NCI-H748 (cell line): ENCODE data around the gene TMEM248.
"Not testable (repeated sequence)": the region's sequence is repeated elsewhere in the genome, so short reads cannot be mapped to it uniquely, and the experiment has no call there.

ENCODE experiments used
- DNase-seq: peaks from one replicate; lab custom pipeline; 2025; ENCODE audit not compliant: unreplicated experiment; lab: John Stamatoyannopoulos, UW

Gene TMEM248

DNA sequence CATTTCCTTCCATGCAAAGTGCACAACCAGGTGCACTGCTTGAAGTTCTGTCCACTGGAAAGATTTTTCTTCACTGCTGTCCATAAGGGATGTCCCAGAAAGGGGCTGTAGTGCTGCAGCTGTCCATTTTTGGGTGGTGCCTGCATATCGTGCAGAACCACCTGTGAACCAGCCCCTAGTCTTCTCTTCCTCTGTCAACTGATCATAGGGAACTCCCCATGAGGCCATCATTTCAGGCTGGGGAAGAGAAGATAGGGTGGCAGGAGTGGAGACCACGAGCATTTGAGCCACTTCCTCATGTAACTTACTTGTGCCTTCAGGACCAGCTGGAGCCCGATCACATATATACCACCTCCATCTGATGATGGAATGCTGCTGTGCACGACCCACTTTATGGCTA is 12.4 kb upstream of the TMEM248 start:
- DNase-seq = not testable (repeated sequence)

DNA sequence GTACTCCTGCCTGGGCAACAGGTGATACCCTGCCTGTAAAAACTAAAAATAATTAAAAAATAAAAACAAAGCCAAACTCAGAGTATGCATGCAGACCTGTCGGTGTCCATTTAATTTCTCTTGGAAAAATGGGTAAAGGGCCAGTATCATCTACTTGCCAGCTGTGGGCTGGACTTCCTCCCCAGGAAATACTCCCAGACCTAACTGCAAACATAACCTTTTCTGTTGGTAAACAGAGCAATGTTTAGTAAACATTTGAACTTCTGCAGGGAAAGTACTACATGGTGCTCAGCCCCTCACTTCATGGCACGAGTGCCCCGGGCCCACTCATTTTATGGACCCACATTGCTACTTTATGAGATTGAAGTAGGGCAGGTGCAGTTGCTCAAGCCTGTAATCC is 10.2 kb upstream of the TMEM248 start:
- DNase-seq = no peak

DNA sequence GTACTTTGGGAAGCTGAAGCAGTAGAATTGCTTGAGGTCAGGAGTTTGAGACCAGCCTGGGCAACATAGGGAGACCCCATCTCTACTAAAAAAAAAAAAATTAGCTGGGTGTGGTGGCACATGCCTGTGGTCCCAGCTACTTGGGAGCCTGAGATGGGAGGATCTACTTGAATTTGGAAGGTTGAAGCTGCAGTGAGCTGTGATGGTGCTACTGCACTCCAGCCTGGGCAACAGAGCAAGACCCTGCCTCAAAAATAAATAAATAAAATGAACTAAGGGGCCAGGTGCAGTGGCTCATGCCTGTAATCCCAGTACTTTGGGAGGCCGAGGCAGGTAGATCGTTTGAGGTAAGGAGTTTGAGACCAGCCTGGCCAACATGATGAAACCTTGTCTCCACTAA is 9.8 kb upstream of the TMEM248 start:
- DNase-seq = not testable (repeated sequence)

DNA sequence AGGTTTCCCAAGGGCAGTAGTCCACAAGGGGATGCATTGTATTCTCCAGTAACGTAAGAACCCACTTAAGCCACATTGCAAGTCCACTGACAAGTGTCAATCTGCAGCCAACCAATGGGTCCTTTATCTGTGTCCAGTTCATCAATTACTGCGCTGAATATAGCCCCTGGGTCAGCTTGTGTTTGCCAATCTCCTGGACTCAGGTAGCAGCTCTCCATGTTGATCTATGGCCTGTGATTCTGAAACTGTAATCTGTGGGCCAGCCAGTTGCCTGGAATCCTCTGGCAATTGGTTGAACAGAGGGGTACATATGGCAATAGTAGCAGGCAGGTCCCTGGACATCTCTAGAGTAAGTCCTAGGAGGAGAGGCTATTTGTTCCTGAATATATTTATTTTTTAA is 8.8 kb upstream of the TMEM248 start:
- no peak for DNase-seq

DNA sequence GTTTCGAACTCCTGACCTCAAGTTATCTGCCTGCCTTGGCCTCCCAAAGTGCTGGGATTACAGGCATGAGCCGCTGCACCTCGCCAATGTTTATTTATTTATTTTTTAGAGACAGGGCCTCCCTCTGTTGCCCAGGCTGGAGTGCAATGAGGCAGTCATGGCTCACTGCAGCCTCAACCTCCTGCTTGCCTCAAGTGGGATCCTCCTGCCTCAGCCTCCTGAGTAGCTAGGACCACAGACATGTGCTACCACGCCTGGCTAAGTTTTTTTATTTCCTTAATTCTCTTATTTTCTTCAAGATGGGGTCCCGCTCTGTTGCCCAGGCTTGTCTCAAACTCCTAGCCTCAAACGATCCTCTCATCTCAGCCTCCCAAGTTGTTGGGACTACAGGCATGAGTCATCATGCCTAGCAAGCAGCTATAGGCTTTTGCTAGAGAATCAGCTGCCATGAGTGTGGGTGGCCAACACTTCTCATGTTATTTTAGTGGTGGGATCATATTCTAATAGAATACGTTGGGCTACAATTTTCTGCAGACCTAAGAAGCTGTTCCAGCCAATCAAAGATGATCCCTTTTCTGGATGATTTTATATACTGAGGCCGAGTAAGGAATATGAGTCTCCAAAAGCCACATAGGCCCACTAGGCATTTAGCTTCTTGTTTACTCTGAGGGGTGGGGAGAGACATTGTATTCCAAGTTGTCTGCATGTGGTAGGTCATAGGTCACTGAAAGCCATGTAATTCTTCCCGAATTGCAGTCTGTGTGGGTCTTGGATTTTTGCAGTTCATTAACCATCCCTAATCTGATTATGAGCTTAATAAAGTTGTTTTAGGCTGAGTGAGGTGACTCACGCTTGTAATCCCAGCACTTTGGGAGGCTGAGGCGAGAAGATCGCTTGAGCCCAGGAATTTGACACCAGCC is 7.6 kb upstream of the TMEM248 start:
- no peak for DNase-seq

DNA sequence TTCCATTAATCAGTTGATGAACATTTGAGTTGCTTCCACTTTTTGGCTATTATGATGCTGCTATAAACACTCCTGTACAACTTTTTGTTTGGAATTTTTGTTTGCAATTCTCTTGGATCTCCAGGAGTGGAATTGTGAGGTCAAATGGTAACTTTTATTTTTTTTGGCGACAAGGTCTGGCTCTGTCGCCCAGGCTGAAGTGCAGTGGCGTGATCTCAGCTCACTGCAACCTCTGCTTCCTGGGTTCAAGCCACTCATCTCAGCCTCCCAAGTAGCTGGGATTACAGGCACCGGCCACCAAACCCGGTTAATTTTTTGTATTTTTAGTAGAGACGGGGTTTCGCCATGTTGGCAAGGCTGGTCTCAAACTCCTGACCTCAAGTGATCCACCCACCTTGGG is 3.1 kb upstream of the TMEM248 start:
- DNase-seq = not testable (repeated sequence)

DNA sequence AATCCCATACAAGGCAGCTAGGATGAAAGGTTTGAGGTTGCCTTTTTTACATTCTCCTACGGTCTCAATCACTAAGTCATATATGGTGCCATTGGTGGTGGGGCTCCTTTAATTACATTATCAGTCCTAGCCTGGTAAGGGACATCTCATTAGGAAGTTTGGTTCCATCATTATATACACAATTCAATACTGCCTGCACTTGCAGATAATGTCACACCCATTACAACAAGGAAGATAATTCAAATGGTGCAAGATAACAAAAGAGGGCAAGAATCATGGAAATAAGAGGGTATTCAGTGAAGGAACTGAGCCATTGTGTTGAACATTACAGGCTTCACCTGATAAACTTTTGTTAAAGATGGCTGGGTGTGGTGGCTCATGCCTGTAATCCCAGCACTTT is 1.7 kb upstream of the TMEM248 start:
- DNase-seq = no peak

DNA sequence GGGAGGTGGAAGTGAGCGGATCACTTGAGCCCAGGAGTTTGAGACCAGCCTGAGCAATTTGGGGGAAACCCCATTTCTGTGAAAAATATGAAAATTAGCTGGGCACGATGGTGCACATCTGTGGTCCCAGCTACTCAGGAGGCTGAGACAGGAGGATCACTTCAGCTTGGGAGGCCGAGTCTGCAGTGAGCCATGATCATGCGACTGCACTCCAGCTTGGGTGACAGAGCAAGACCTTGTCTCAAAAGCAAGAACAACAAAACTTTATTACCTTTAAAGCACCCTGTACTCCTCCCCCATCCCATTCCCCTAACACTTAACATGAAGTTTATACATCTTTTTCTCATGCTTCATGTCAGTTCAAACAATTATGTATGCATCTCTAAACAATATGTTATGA is 1.3 kb upstream of the TMEM248 start:
- no peak for DNase-seq

DNA sequence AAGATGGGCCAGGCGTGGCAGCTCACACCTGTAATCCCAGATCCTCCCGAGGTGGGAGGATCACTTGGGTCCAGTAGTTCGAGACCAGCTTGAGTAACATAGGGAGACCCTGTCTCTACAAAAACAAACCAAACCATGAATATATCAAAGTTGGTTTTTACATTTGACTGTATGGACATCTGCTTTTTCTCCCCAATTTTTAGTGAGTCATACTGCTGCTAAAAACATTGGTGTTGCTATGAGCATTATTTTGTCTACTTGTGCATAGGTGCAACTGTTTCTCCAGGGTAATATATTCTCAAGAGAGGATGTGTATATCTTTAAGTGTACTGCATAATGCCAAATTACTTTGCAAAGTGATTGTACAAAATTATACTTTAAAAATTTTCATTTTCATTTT is 769 bp upstream of the TMEM248 start:
- DNase-seq = no peak

DNA sequence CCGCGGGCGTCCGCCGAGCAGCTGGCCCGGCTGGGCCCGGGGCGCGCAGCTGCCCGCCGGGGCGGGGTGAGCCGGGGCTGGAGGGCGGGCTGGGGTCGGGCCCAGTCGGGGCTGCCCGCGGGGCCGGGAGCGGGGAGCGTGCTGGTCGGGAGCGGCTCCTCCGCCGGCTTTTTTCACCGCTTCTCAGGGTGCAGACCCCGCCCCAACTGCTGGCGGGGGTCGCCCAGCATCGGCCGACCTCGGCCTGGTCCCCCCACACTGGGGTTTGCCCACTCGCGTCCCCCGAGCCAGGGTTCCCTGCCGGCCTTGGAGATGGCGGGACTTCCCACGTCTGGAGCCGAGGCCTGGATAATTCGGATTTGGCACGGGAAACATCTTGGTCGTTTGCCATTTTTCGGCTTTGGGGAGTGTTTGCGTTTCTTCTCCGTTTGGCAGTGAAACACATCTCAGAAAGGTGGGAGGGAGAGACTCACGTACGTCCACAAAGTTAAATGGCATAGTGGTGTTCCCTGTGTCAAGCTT is 432 bp downstream of the TMEM248 start:
- peak; percentile 34 for DNase-seq

DNA sequence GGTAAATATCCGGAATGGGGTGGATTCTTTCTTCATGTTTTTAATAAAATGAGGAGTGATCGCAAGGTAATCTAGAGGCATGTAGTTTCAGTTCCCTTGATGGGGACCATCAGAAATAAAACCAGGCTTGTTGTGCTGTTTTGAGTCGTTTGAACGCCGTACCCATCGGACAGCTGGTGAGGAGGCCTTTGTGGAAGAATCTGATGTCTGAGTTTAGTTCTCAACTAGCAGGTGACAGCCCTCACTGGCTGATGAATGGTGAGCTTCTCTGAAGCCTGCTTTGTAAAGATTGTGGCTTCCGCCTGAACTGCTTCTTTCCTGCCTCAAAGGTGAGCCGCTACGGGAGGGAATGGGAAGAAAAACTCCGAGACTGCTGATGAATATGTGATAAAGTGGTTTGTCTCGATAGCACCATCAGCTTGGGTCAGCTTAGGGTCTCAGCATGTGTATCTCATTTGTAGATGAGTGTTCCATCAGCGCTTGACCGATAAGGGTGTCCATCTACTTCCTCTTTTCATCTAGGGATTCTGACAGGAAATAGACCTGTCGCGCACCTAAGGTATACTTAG is 977 bp downstream of the TMEM248 start:
- peak; percentile 34 for DNase-seq

DNA sequence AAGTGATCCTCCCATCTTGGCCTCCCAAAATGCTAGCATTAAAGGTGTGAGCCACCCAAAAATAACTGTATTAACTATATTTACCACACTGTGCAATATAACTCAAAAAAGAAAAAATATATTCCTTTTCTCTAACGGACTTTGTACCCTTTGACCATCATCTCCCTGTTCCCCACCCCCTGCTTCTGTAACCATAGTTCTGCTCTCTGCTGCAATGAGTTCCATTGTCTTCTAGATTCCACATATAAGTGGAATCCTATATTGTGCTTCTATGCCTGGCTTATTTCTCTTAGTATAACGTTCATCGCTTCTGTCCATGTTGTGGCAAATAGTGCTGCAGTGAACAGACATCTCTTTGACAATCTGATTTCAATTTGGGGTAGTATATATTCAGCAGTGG is 4.2 kb downstream of the TMEM248 start:
- DNase-seq = no peak

DNA sequence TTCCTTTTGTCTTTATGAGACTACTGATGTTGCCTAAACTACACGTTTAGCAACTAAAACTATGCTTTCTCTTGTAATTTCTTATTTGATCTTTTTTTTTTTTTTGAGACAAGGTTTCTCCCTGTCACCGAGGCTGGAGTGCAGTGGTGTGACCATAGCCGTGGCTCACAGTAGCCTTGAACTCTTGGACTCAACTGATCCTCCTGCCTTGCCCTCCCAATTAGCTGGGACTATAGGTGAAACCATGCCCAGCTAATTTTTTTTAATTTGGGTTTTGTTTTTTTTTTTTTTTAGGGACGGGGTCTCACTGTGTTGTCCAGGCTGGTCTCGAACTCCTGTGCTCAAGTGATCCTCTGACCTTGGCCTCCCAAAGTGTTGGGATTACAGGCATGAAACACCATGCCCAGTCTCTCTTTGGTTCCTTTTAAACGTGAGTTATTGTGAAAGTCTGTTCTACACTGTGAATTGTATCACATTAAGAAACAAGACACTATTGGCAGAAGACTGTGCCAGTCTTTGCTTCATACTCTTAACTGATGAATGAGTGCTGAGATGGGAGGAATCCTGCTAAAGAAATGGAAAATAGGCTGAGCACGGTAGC is 6.4 kb downstream of the TMEM248 start:
- no peak for DNase-seq

DNA sequence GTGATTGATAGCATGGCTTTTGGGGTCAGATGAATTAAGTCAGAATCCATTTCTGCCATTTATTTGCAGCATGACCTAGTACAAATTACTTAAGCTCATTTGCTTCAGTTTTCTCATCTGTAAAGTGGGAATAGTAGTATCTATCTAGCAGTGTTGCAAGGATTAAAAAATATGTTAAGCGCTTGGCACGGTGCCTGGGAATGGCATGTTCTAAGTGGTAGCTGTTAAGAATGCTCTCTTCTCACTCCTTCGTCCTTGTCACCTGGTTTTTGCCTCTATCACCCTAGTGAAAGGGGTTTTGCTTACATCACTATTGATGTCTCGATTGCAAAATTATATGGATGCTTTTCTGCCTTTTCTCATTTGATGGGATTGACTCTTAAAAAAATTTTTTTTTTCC is 7.4 kb downstream of the TMEM248 start:
- DNase-seq = no peak

DNA sequence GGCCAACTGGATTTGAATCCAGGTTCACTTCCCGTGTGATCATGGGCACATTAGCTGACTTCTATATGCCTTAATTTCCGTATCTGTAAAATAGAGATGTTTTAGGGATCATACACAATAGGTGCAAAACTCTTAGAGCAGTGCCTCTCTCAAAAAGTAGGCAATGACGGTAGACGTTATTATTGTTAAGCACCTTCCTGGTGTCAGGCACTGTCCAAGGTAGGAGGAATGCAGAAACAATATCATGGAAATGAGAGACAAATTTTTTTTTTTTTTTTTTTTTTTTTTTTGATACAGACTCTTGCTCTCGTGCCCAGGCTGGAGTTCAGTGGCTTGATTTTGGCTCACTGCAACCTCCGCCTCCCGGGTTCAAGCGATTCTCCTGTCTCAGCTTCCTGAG is 8.1 kb downstream of the TMEM248 start:
- DNase-seq = no peak

DNA sequence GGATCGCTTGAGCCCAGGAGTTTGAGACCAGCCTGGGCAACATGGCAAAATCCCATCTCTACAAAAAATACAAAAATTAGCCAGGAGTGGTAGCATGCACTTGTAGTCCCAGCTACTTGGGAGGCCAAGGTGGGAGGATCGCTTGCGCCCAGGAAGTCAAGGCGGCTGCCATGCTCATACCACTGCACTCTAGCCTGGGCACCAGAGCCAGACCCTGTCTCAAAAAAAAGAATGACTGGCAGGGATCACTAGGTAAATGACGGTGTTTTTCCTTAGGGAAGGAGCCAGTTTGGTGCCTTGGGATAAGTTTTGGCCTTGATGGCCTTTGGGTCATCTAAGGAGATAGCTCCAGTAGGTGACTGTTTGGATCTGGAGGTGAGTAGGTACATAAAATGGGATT is 8.9 kb downstream of the TMEM248 start:
- no peak for DNase-seq

DNA sequence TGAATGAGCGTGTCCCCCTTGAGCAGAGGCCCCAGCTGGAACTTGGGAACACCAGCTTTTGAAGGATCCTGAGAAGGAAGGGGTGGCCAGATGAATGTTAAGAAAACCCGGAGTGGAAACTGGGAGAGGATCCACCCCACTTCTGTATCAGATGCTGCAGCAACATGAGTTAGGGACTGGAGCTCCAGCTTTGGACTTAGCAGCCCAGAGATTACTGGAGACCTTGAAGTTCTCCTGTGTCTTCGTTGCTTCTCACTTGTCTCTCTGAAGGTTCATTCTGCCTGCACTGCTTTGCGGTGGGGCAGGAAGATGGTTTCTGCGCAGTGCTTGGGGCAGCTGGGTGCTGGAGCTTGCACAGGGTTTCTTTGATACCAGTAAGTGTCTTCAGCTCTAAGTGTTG is 9.3 kb downstream of the TMEM248 start:
- DNase-seq = no peak

DNA sequence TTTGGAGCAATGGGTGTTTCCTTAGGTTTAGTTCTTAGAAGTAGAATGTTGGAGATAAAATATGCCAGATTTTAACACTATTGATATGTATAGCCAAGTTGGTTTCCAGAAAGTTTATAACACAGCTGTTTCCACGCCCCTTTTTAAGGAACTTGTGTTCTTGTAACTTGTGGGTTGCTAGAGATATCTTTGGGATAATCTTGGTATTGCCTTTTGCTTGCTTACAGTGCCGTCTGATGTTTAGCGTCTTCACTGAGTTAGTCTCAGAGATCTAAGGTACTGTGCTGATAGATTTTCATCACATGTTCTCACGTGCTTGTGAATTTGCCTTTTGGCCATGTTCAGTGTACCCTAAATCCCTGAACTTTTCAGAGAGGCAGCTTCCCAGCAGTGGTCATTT is 12.4 kb downstream of the TMEM248 start:
- DNase-seq = no peak

DNA sequence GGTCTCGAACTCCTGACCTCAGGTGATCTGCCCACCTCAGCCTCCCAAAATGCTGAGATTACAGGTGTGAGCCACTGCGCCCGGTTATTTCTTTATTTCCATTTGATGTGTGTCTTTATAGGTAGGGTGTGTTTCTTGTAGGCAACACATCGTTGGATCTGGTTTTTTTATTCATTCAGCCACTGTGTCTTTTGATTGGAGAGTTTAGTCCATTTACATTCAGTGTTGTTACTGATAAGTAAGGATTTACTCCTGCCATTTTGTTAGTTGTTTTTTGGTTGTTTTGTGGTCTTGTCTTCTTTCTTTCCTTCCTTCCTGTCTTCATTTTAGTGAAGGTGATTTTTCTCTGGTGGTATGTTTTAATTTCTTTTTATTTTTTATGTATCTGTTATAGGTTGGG is 16.9 kb downstream of the TMEM248 start:
- DNase-seq = no peak

DNA sequence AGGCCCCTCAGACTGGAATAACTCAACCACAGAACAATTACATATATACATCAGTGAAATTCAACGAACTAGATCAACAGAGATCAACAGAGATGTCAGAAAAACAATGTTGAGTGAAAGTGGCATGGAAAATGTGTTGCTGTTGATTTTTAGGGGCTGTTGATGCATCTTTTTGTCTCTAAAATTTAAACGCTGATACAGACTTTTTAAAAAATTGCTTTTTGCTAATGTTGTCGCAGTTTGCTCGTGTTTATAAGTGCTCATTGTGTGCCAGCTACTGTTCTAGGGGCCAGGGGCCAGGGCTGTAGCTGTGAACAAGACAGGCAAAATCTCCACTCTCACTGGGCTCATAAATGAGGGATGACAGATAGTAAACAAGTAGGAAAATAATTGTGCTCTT is 18.3 kb downstream of the TMEM248 start:
- no peak for DNase-seq

DNA sequence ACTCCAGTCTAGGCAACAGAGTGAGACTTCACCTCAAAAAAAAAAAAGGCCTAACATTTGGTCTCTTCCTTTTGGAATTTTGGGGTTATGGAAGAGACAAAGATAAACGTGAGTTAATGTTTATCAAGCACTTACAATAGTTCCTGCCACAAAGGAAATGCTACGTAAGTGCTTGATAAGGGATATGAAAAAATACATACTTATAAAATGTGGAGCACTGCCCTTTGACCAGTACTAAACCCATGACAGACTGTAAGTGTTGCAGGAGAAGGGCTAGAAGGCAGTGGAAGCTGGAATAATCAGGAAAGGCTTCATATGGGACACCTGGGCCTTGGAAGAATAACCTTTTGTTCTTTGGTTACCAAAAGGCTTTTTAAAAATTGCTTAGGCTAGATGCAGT is 25.5 kb downstream of the TMEM248 start:
- DNase-seq = no peak

DNA sequence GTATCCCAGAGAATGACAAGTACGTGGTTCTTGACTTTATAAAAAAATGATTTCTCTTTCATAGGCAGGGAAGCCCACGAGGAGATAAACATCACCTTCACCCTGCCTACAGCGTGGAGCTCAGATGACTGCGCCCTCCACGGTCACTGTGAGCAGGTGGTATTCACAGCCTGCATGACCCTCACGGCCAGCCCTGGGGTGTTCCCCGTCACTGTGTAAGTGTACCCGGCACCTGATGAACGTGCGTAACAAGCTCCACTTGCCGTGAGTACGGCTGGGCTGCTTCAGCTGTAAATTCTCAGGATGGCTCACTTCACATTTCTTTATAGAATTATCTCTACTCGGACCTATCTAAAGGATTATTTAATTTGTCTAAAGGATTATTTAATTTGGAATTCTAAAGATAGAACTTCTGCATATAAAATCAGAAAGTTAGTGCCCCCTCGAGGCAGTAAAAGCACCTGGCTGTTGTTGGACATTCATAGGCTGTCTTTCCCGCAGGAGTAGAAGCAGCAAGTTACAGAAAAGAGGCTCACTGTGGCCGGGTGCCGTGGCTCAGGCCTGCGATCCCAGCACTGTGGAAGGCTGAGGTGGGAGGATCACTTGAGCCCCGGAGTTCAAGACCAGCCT is 27.6 kb downstream of the TMEM248 start:
- DNase-seq = no peak
